NCI-H1436 (cell line): ENCODE data around the gene SEPSECS.

Experiments used
- DNase-seq: peaks from one replicate; lab custom pipeline; 2025; lab: John Stamatoyannopoulos, UW

Gene SEPSECS

GRCh38 chr4:25081866-25082471, 78.3 kb downstream of the SEPSECS start:
- DNase-seq, result no peak

- DNase-seq, result no peak
Measured at GRCh38 chr4:25080571-25080970, 79.7 kb downstream of the SEPSECS start.

GRCh38 chr4:25078523-25078922, 81.7 kb downstream of the SEPSECS start:
- no peak for DNase-seq

- no peak for DNase-seq
Measured at GRCh38 chr4:25076625-25077398, 83.4 kb downstream of the SEPSECS start.

GRCh38 chr4:25075851-25076250, 84.4 kb downstream of the SEPSECS start:
- DNase-seq, result no peak

GRCh38 chr4:25075129-25075528, 85.1 kb downstream of the SEPSECS start:
- no peak for DNase-seq

GRCh38 chr4:25070545-25070944, 89.7 kb downstream of the SEPSECS start:
- no peak for DNase-seq
